K562 (cell line): ENCODE measurements around the gene TNFAIP8L2. TPM values are rescaled to one million over a fixed set of nuclear protein-coding genes. Genes with fewer than 3 reads are reported as not detected.
"Not testable (repeated sequence)": the region's sequence is repeated elsewhere in the genome, so short reads cannot be mapped to it uniquely, and the experiment has no call there.

Experiments
- ATAC-seq: fragments of 200-7000 bp; cut with Tn5 transposase; 3 replicates; pipeline ENCODE4 v1.9.1; 2020; ENCODE audit warnings: moderate library complexity
- BruUV-seq: library from RNA; stranded (reverse); fragments of 400-500 nt; replicated peaks from 2 replicates; lab custom pipeline; 2021; lab: Mats Ljungman, UMichigan
- CTCF ChIA-PET: fragments of 300-600 bp; formaldehyde crosslinking; extraction: SDS; loops from one replicate; lab custom pipeline; 2021; ENCODE audit warnings: low intra/inter-chr PET ratio; lab: Yijun Ruan, JAX
- POLR2A ChIA-PET: fragments of 300-600, 350-650 bp; sonication (Branson Sonifier 250); formaldehyde crosslinking; extraction: SDS; loops from one replicate; lab custom pipeline; 2021; ENCODE audit warnings: antibody characterized with exemption, inconsistent platforms; lab: Yijun Ruan, JAX
- DNase-seq, 4 experiments: peaks; one replicate each; pipeline versions ENCODE4 v3.0.0 to v3.0.0-alpha.2; 2011 to 2018; ENCODE audit warnings: low spot score in 3 of 4, mixed read lengths in 3 of 4; ENCODE audit errors: extremely low read depth in 1 of 4
- FAIRE-seq: peaks from 2 replicates; lab custom pipeline; 2011; peaks lifted over from hg19 to GRCh38; lab: Jason Lieb, UNC
- H2AFZ ChIP-seq: 2 replicates; pipeline ENCODE4 v1.6.0; 2011; ENCODE audit warnings: low read depth, low read length, control low read depth, inconsistent platforms
- H3K27ac ChIP-seq: fragments of 200-600 bp; 3 replicates; pipeline ENCODE4 v1.8.0; 2011; ENCODE audit warnings: low read depth, mild to moderate bottlenecking, control low read depth, inconsistent platforms, low read length, moderate library complexity, mixed read lengths; ENCODE audit errors: extremely low read depth
- H3K27me3 ChIP-seq, 2 experiments: fragments of 300-600 bp in 1 of 2; 2 replicates in 1 of 2; 3 replicates in 1 of 2; pipeline versions ENCODE4 v1.6.0 to v1.8.0; 2011; ENCODE audit warnings: inconsistent platforms in 2 of 2, low read length in 2 of 2, mild to moderate bottlenecking in 1 of 2, mixed read lengths in 1 of 2, moderate library complexity in 1 of 2; ENCODE audit not compliant: control insufficient read depth in 2 of 2, insufficient read depth in 2 of 2
- H3K36me3 ChIP-seq: fragments of 300-600 bp; 3 replicates; pipeline ENCODE4 v1.8.0; 2011; ENCODE audit warnings: mild to moderate bottlenecking, low read length, inconsistent platforms; ENCODE audit not compliant: control insufficient read depth, insufficient read depth
- H3K4me1 ChIP-seq, 2 experiments: fragments of 200-600 bp in 1 of 2; replicated peaks in 1 of 2; 2 replicates in 1 of 2; 3 replicates in 1 of 2; pipeline versions ENCODE4 v1.5.1 to v1.8.0; 2011; ENCODE audit warnings: inconsistent platforms in 2 of 2, low read length in 2 of 2, mild to moderate bottlenecking in 1 of 2, mixed read lengths in 1 of 2, moderate library complexity in 1 of 2; ENCODE audit not compliant: control insufficient read depth in 2 of 2, insufficient read depth in 2 of 2
- H3K4me2 ChIP-seq: 2 replicates; pipeline ENCODE4 v1.6.1; 2011; ENCODE audit warnings: low read length, control low read depth, inconsistent platforms, mixed read lengths; ENCODE audit not compliant: insufficient read depth
- H3K4me3 ChIP-seq: fragments of 200-600 bp; sonication (generic), shearing (Covaris generic); 2 replicates; pipeline ENCODE4 v1.5.1; 2016; ENCODE audit warnings: control low read depth, inconsistent platforms
- H3K79me2 ChIP-seq: fragments of 200-600 bp; 3 replicates; pipeline ENCODE4 v1.8.0; 2011; ENCODE audit warnings: low read length, inconsistent platforms; ENCODE audit not compliant: control insufficient read depth, insufficient read depth
- H3K9ac ChIP-seq, 2 experiments: 2 replicates each; pipeline versions ENCODE4 v1.6.0 to v1.6.1; 2011; ENCODE audit warnings: low read depth in 2 of 2, low read length in 2 of 2, control low read depth in 1 of 2, inconsistent platforms in 1 of 2, mild to moderate bottlenecking in 1 of 2, mixed read lengths in 1 of 2; ENCODE audit not compliant: insufficient read depth in 1 of 2
- H3K9me1 ChIP-seq: one replicate; pipeline ENCODE4 v1.6.0; 2011; ENCODE audit warnings: inconsistent platforms, mild to moderate bottlenecking, low read length, moderate library complexity; ENCODE audit not compliant: control insufficient read depth, insufficient read depth
- H3K9me3 ChIP-seq: replicated peaks from 2 replicates; pipeline ENCODE4 v1.5.1; 2011; ENCODE audit warnings: low read depth, low read length, inconsistent platforms; ENCODE audit not compliant: control insufficient read depth, insufficient read depth
- H4K20me1 ChIP-seq: replicated peaks from 2 replicates; pipeline ENCODE4 v1.6.1; 2011; ENCODE audit warnings: low read length, inconsistent platforms, mixed read lengths; ENCODE audit not compliant: control insufficient read depth, insufficient read depth
- KDM5B ChIP-seq: fragments of 200-600 bp; sonication (generic); IDR thresholded peaks from 2 replicates; pipeline ENCODE4 v1.6.1; 2012; ENCODE audit warnings: low read depth, mild to moderate bottlenecking, moderate library complexity, low read length, control low read depth, inconsistent platforms; ENCODE audit not compliant: insufficient replicate concordance
- ZFX ChIP-seq: sonication (generic); formaldehyde crosslinking; IDR thresholded peaks from 2 replicates; pipeline ENCODE4 v1.8.0; 2022; ENCODE audit warnings: mild to moderate bottlenecking, missing genetic modification reagents, moderate library complexity
- WGBS: fragments of 100-300 bp; shearing (Covaris generic); methylation state at CpG from one replicate; pipeline ENCODE4 v1.1.6; 2016; ENCODE audit warnings: low coverage, mixed read lengths; ENCODE audit not compliant: insufficient coverage; ENCODE audit errors: missing lambda C conversion rate; 5-methylcytosine and 5-hydroxymethylcytosine counted together
- in situ Hi-C: fragments of 300-500 bp; cut with MboI; formaldehyde crosslinking; loops from 4 replicates; pipeline ENCODE4 v1.15.0; 2018; ENCODE audit warnings: inconsistent platforms, mixed read lengths
- intact Hi-C: fragments of 100-400 bp; cut with micrococcal nuclease; formaldehyde crosslinking; loops from 2 replicates; pipeline ENCODE4 v1.14.2; 2022
- polyA plus RNA-seq, 8 experiments: library from polyadenylated mRNA; depleted of rRNA in 4 of 8; stranded (reverse) in 5 of 8; unstranded in 3 of 8; fragments of >200 nt; fragmentation: Nextera tagmentation in 2 of 8; fragmentation: Illumina TruSeq in 1 of 8; extraction: Ambion mirVana in 2 of 8; extraction: Trizol in 1 of 8; gene quantifications; 2 replicates each; pipeline versions ENCODE4 v1.2.1 to v1.2.3, GENCODE V29; 2011 to 2014; ENCODE audit warnings: inconsistent platforms in 1 of 8, missing spikeins in 1 of 8
- total RNA-seq, 7 experiments: library from RNA; depleted of rRNA in 6 of 7; stranded (reverse); fragments of >200 nt in 6 of 7; fragmentation: Illumina TruSeq in 2 of 7; extraction: Trizol in 2 of 7; gene quantifications; 2 replicates each; pipeline versions ENCODE4 v1.2.1 to v1.2.3, GENCODE V29; 2011 to 2021; ENCODE audit warnings: low replicate concordance in 1 of 7
- TF ChIP-seq, protein P1 (sequence below): fragments of 450-650 bp; IDR thresholded peaks from 2 replicates; pipeline ENCODE4 v1.6.1; 2018; ENCODE audit not compliant: partially characterized antibody

TNFAIP8L2 gene
- total and polyA plus RNA-seq, 9 of the 15 experiments (the other 6 are each of a cell fraction or from before 2014, with no cell fraction given), result 0.05 to 1.7 (median 0.52) TPM

GRCh38 chr1:151188667-151189066 is 32.2 kb downstream of the TNFAIP8L2 start:
- not testable (repeated sequence) for BruUV-seq

More at GRCh38 chr1:151188667-151189066, 32.2 kb downstream of the TNFAIP8L2 start:
- CTCF ChIA-PET, H4K20me1 ChIP-seq, FAIRE-seq, H3K9me1 ChIP-seq, in situ Hi-C loops, H3K4me1 ChIP-seq, H3K9me3 ChIP-seq, intact Hi-C loops, DNase-seq, H3K27me3 ChIP-seq, H2AFZ ChIP-seq: not testable (repeated sequence)
- H3K36me3 ChIP-seq, result peaks cover 21% of the 10 kb centered on the region
- H3K27ac ChIP-seq, result peak overlapping the region; percentile 17; the same call in 1 of the 3 replicates
- POLR2A ChIA-PET, result interaction anchor here (1.2 to 1.6 kb wide), 3 partner anchors 11 to 182 kb away, joined by 3 to 6 read pairs (median 3); partner anchors contain the start of genes MINDY1 and TMOD4
- TF ChIP-seq KDM5B, result peak; percentile 11
- TF ChIP-seq, protein P1, sequence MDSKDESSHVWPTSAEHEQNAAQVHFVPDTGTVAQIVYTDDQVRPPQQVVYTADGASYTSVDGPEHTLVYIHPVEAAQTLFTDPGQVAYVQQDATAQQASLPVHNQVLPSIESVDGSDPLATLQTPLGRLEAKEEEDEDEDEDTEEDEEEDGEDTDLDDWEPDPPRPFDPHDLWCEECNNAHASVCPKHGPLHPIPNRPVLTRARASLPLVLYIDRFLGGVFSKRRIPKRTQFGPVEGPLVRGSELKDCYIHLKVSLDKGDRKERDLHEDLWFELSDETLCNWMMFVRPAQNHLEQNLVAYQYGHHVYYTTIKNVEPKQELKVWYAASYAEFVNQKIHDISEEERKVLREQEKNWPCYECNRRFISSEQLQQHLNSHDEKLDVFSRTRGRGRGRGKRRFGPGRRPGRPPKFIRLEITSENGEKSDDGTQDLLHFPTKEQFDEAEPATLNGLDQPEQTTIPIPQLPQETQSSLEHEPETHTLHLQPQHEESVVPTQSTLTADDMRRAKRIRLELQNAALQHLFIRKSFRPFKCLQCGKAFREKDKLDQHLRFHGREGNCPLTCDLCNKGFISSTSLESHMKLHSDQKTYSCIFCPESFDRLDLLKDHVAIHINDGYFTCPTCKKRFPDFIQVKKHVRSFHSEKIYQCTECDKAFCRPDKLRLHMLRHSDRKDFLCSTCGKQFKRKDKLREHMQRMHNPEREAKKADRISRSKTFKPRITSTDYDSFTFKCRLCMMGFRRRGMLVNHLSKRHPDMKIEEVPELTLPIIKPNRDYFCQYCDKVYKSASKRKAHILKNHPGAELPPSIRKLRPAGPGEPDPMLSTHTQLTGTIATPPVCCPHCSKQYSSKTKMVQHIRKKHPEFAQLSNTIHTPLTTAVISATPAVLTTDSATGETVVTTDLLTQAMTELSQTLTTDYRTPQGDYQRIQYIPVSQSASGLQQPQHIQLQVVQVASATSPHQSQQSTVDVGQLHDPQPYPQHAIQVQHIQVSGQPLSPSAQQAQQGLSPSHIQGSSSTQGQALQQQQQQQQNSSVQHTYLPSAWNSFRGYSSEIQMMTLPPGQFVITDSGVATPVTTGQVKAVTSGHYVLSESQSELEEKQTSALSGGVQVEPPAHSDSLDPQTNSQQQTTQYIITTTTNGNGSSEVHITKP, result peak; percentile 27
- 0 out of 2 replicates have a peak, but pooled peaks have one; percentile 16 for TF ChIP-seq ZFX (CRISPR knock-in tag)
- WGBS, result 13% methylated on average over 8 of the region's 8 CpGs
- peaks cover 35% of the 10 kb centered on the region for H3K79me2 ChIP-seq
- H3K4me2 ChIP-seq, result peak overlapping the region; percentile 97
- peak; percentile 28 for ATAC-seq
- H3K4me3 ChIP-seq, result peak overlapping the region; percentile 71
- peak overlapping the region; percentile 87 to 92 for H3K9ac ChIP-seq
